Activated naive CD4-positive, alpha-beta T cell treated with anti-CD3 and anti-CD28 coated beads, Interleukin-2, amount 10 ng/mL, durations not matched to agents 7 days and 5 days (primary cell): ENCODE data around the gene FGFR2.

ENCODE experiments used
- CTCF ChIA-PET: fragments of 350-600 bp; sonication (Branson Sonifier 250); formaldehyde crosslinking; loops from one replicate; lab custom pipeline; 2021; ENCODE audit warnings: antibody characterized with exemption; lab: Charles Lee
- DNase-seq: peaks from one replicate; pipeline ENCODE4 v3.0.0-alpha.2; 2020
- H3K27ac Mint-ChIP-seq: one replicate; pipeline ENCODE4 v1.8.0; 2021; ENCODE audit warnings: mild to moderate bottlenecking, moderate library complexity, mixed read lengths
- H3K27me3 Mint-ChIP-seq: one replicate; pipeline ENCODE4 v1.8.0; 2021; ENCODE audit warnings: mild to moderate bottlenecking, mixed read lengths
- H3K36me3 Mint-ChIP-seq: one replicate; pipeline ENCODE4 v1.8.0; 2021; ENCODE audit warnings: mixed read lengths
- H3K4me1 Mint-ChIP-seq: one replicate; pipeline ENCODE4 v1.8.0; 2021; ENCODE audit warnings: mixed read lengths
- H3K4me3 Mint-ChIP-seq: one replicate; pipeline ENCODE4 v1.8.0; 2021; ENCODE audit warnings: mild to moderate bottlenecking, moderate library complexity, mixed read lengths
- H3K9me3 Mint-ChIP-seq: one replicate; pipeline ENCODE4 v1.8.0; 2021; ENCODE audit warnings: mixed read lengths

The FGFR2 gene

GRCh38 chr10:121500701-121501332, 97.4 kb downstream of the FGFR2 start:
- CTCF ChIA-PET = interaction anchor here (1.0 kb wide), 1 partner anchor 349 kb away, joined by 3 read pairs; no protein-coding TSS in a partner anchor
- H3K9me3 Mint-ChIP-seq = peaks cover 2% of the 10 kb centered on the region

GRCh38 chr10:121497513-121498470, 100.5 kb downstream of the FGFR2 start:
- no peak for DNase-seq
- Mint-ChIP-seq H3K4me1 (no peaks in the 10 kb centered on the region), H3K9me3 (peaks cover 9% of the 10 kb centered on the region), H3K36me3 (no peaks in the 10 kb centered on the region), H3K4me3 (no peak overlapping the region), H3K27me3 (no peaks in the 10 kb centered on the region), H3K27ac (no peak overlapping the region)
- CTCF ChIA-PET = no interaction called here

More at GRCh38 chr10:121500701-121501332, 97.4 kb downstream of the FGFR2 start:
- Mint-ChIP-seq H3K27ac (no peak overlapping the region), H3K4me3 (no peak overlapping the region), H3K4me1 (no peaks in the 10 kb centered on the region), H3K36me3 (no peaks in the 10 kb centered on the region), H3K27me3 (no peaks in the 10 kb centered on the region)
- DNase-seq = no peak

DNA sequence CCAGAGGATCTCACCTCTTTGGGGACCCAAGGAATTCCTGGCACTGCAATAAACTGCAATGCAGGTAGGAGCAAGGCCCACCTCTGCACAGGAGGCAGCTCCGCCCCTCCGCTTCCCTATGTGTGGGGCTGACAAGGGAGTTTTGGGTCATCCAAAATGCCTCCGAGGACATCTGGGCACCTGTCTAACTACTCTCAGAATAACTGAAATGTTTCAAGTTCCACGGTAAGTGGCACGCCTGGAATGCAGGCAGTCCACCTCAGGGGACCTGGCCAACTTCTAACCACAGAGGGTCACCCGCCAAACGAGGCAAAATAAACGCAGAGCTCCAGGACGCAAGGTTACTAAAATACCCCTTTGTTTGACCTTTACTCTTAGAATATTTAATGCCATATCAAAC, 102.5 kb downstream of the FGFR2 start:
- Mint-ChIP-seq H3K9me3 (peaks cover 9% of the 10 kb centered on the region), H3K4me1 (no peaks in the 10 kb centered on the region), H3K27ac (no peak overlapping the region), H3K4me3 (no peak overlapping the region), H3K27me3 (no peaks in the 10 kb centered on the region), H3K36me3 (no peaks in the 10 kb centered on the region)
- no peak for DNase-seq
- CTCF ChIA-PET = interaction anchor here (0.6 kb wide), 1 partner anchor 17 kb away, joined by 3 read pairs; no protein-coding TSS in a partner anchor

DNA sequence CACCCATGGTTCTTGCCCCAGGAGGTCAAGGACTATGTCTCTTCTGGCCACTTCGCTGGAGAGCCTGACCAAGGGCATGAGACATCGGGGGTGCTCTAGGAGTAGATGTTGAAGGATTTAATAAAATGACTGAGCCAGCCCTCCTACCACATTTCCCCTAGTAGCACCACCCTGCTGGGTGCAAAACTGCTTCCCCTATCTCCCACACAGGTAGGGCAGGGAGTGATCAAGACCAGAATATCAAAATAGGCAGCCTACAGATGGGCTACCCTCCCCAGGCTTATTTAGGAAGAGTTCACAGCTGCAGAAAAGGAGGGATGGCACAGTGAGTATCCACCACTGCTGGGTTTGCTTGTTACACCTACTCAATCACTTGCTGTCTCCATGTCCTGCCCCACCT, 103.9 kb downstream of the FGFR2 start:
- Mint-ChIP-seq H3K4me1 (no peaks in the 10 kb centered on the region), H3K27ac (no peak overlapping the region), H3K4me3 (no peak overlapping the region), H3K36me3 (no peaks in the 10 kb centered on the region), H3K9me3 (peaks cover 14% of the 10 kb centered on the region), H3K27me3 (no peaks in the 10 kb centered on the region)
- CTCF ChIA-PET = no interaction called here
- DNase-seq = no peak

DNA sequence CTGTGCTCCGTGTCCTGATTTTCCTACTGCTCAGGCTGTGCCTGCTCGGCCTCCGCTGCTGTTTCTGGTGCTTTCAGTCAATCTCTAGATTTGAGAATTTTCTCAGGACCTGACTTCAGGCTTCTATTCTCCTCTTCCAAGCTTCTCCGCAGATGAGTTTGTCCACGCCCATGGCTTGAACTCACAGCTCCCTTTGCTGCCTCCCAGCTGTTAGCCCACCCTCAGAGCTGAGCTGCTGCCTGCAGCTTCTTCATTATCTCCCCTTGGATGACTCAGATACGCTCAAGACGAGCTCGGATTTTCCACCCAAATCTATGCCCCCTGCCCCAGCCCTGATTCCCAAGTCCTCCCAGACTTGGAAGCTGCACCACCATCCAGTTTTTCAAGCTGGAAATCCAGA, 104.7 kb downstream of the FGFR2 start:
- Mint-ChIP-seq H3K27me3 (no peaks in the 10 kb centered on the region), H3K9me3 (peaks cover 14% of the 10 kb centered on the region), H3K36me3 (no peaks in the 10 kb centered on the region), H3K4me3 (no peak overlapping the region), H3K27ac (no peak overlapping the region), H3K4me1 (no peaks in the 10 kb centered on the region)
- no peak for DNase-seq
- CTCF ChIA-PET = no interaction called here

- Mint-ChIP-seq H3K36me3 (no peaks in the 10 kb centered on the region), H3K9me3 (peaks cover 14% of the 10 kb centered on the region), H3K27ac (no peak overlapping the region), H3K27me3 (no peaks in the 10 kb centered on the region), H3K4me1 (no peaks in the 10 kb centered on the region), H3K4me3 (no peak overlapping the region)
- no peak for DNase-seq
- CTCF ChIA-PET = interaction anchor here (1.1 kb wide), 1 partner anchor 30 kb away, joined by 3 read pairs; no protein-coding TSS in a partner anchor
Observed at GRCh38 chr10:121490871-121491519, 107.2 kb downstream of the FGFR2 start.

- Mint-ChIP-seq H3K4me1 (no peaks in the 10 kb centered on the region), H3K9me3 (peaks cover 8% of the 10 kb centered on the region), H3K4me3 (no peak overlapping the region), H3K36me3 (no peaks in the 10 kb centered on the region), H3K27ac (no peak overlapping the region), H3K27me3 (no peaks in the 10 kb centered on the region)
- DNase-seq = no peak
- CTCF ChIA-PET = no interaction called here
Observed at GRCh38 chr10:121485436-121486139, 112.7 kb downstream of the FGFR2 start.

- CTCF ChIA-PET = no interaction called here
- Mint-ChIP-seq H3K4me3 (no peak overlapping the region), H3K27ac (no peak overlapping the region)
Observed at GRCh38 chr10:121484816-121485215, 113.4 kb downstream of the FGFR2 start.

DNA sequence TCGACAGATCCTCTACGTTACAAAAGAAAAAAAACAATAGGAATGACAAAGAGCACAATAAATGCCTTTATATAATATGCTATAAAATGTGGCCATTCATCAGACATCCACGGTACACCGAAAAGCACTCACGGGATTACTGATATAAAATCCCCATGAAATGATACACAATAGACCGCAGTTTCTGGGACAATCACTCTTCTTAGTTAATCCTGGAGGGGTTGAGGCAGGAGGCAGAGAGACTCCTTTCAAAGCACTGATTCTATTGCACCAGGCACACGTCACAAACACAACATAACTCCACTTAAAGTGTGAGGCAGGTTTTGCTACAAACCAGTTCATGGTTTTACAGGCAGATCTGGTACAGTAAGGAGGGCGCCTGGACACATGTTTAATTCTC, 113.8 kb downstream of the FGFR2 start:
- H3K27me3 Mint-ChIP-seq = no peaks in the 10 kb centered on the region
- no peak overlapping the region for H3K4me3 Mint-ChIP-seq
- CTCF ChIA-PET = no interaction called here
- H3K36me3 Mint-ChIP-seq = no peaks in the 10 kb centered on the region
- no peak overlapping the region for H3K27ac Mint-ChIP-seq
- H3K4me1 Mint-ChIP-seq = no peaks in the 10 kb centered on the region
- H3K9me3 Mint-ChIP-seq = peaks cover 4% of the 10 kb centered on the region
- DNase-seq = no peak

More at GRCh38 chr10:121484816-121485215, 113.4 kb downstream of the FGFR2 start:
- Mint-ChIP-seq H3K9me3 (peaks cover 8% of the 10 kb centered on the region), H3K36me3 (no peaks in the 10 kb centered on the region), H3K4me1 (no peaks in the 10 kb centered on the region), H3K27me3 (no peaks in the 10 kb centered on the region)
- no peak for DNase-seq

DNA sequence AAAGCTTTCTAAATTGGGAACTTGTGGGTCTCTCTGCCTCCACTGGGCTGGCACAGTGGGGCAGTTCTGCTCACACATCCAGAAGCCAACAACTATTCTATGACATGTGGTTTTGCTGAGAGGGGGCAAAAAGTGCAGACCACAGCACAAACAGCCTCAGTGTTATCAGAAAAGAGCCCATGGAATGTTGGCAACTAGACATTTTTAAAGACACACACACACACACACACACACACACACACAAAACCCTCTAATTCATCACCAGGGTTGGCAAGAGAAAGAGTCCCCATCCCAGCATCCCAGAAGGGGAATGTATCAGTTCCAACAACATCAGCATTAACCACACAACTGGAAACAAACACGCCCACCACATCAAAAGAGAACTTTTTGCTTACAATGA, 117.1 kb downstream of the FGFR2 start:
- no peak overlapping the region for H3K27ac Mint-ChIP-seq

GRCh38 chr10:121478556-121478955, 119.7 kb downstream of the FGFR2 start:
- peaks cover 2% of the 10 kb centered on the region for H3K9me3 Mint-ChIP-seq
- H3K4me3 Mint-ChIP-seq = no peak overlapping the region
- no peaks in the 10 kb centered on the region for H3K4me1 Mint-ChIP-seq
- no peak overlapping the region for H3K27ac Mint-ChIP-seq
- CTCF ChIA-PET = no interaction called here
- DNase-seq = no peak
- H3K36me3 Mint-ChIP-seq = no peaks in the 10 kb centered on the region
- H3K27me3 Mint-ChIP-seq = no peaks in the 10 kb centered on the region

More for the DNA sequence above, 117.1 kb downstream of the FGFR2 start:
- H3K27me3 Mint-ChIP-seq = no peaks in the 10 kb centered on the region
- no peak overlapping the region for H3K4me3 Mint-ChIP-seq
- H3K9me3 Mint-ChIP-seq = peaks cover 2% of the 10 kb centered on the region
- CTCF ChIA-PET = no interaction called here
- no peaks in the 10 kb centered on the region for H3K36me3 Mint-ChIP-seq
- H3K4me1 Mint-ChIP-seq = no peaks in the 10 kb centered on the region
- no peak for DNase-seq

- H3K27me3 Mint-ChIP-seq = no peaks in the 10 kb centered on the region
- H3K4me1 Mint-ChIP-seq = no peaks in the 10 kb centered on the region
- no peak overlapping the region for H3K27ac Mint-ChIP-seq
- H3K4me3 Mint-ChIP-seq = no peak overlapping the region
- H3K9me3 Mint-ChIP-seq = peaks cover 10% of the 10 kb centered on the region
- CTCF ChIA-PET = no interaction called here
- no peak for DNase-seq
- H3K36me3 Mint-ChIP-seq = no peaks in the 10 kb centered on the region
Observed at GRCh38 chr10:121469797-121470606, 128.2 kb downstream of the FGFR2 start.

DNA sequence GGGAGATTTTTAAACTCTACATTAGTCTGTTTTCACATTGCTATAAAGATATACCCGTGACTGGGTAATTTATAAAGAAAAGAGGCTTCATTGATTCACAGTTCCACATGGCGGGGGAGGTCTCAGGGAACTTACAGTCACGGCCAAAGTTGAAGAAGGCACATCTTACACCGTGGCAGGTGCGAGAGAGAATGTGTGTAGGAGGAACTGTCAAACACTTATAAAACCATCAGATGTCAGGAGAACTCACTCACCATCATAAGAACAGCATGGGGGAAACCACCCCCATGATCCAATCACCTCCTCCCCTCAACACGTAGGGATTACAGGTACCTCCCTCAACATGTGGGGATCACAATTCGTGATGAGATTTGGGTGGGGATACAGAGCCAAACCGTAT, 129.5 kb downstream of the FGFR2 start:
- no peaks in the 10 kb centered on the region for H3K4me1 Mint-ChIP-seq
- no peaks in the 10 kb centered on the region for H3K36me3 Mint-ChIP-seq
- H3K9me3 Mint-ChIP-seq = peaks cover 10% of the 10 kb centered on the region
- H3K4me3 Mint-ChIP-seq = no peak overlapping the region
- no peak for DNase-seq
- H3K27ac Mint-ChIP-seq = no peak overlapping the region
- H3K27me3 Mint-ChIP-seq = no peaks in the 10 kb centered on the region
- CTCF ChIA-PET = no interaction called here
